Measurements from ENCODE around the gene KDM5A.
"Not testable (repeated sequence)": the region's sequence is repeated elsewhere in the genome, so short reads cannot be mapped to it uniquely, and the experiment has no call there.

The KDM5A gene

GRCh38 chr12:237026-237815 lies 151.9 kb downstream of the KDM5A start:
- no peak for DNase-seq

- no peak for DNase-seq
Measured at GRCh38 chr12:236445-236844, 152.7 kb downstream of the KDM5A start.

GRCh38 chr12:235967-236366 lies 153.2 kb downstream of the KDM5A start:
- DNase-seq, result not testable (repeated sequence)

- DNase-seq, result no peak
Measured at GRCh38 chr12:234891-235415, 154.2 kb downstream of the KDM5A start.

GRCh38 chr12:234019-234418 lies 155.1 kb downstream of the KDM5A start:
- no peak for DNase-seq

GRCh38 chr12:233615-233968 lies 155.5 kb downstream of the KDM5A start:
- no peak for DNase-seq

- no peak for DNase-seq
Measured at GRCh38 chr12:232731-233614, 156.1 kb downstream of the KDM5A start.

GRCh38 chr12:230925-231671 lies 158.0 kb downstream of the KDM5A start:
- no peak for DNase-seq

Measured in SIG-M5 (cell line).